OCI-LY7 (cell line): ENCODE results near the gene MRPL45. TPM values are rescaled to one million over a fixed set of nuclear protein-coding genes. Genes with fewer than 3 reads are reported as not detected.

Experiments
- BruUV-seq: library from RNA; stranded (reverse); fragments of 400-500 nt; replicated peaks from 2 replicates; lab custom pipeline; 2021; lab: Mats Ljungman, UMichigan
- CTCF ChIA-PET: fragments of 300-600 bp; sonication (Branson Sonifier 250); formaldehyde crosslinking; loops from one replicate; lab custom pipeline; 2022; ENCODE audit warnings: antibody characterized with exemption; ENCODE audit not compliant: unreplicated experiment; lab: Charles Lee
- POLR2A ChIA-PET: fragments of 300-600 bp; sonication (Branson Sonifier 250); formaldehyde crosslinking; loops from one replicate; lab custom pipeline; 2022; ENCODE audit warnings: antibody characterized with exemption; lab: Charles Lee
- DNase-seq: peaks from one replicate; pipeline ENCODE4 v3.0.0-alpha.2; 2015; ENCODE audit warnings: low spot score
- H2AFZ ChIP-seq: fragments of 200-600 bp; sonication (generic), shearing (Covaris generic); 2 replicates; pipeline ENCODE4 v1.6.1; 2014; ENCODE audit warnings: mild to moderate bottlenecking, antibody characterized with exemption, low read length, moderate library complexity
- H3K27ac ChIP-seq: fragments of 200-600 bp; sonication (generic); 2 replicates; pipeline ENCODE4 v1.5.1; 2014; ENCODE audit warnings: mixed run types, low read depth, mild to moderate bottlenecking, moderate library complexity, low read length, inconsistent platforms; ENCODE audit not compliant: poor library complexity, severe bottlenecking
- H3K36me3 ChIP-seq: fragments of 200-600 bp; sonication (generic); 2 replicates; pipeline ENCODE4 v1.6.1; 2014; ENCODE audit warnings: mild to moderate bottlenecking, antibody characterized with exemption, low read length, moderate library complexity, mixed read lengths; ENCODE audit not compliant: insufficient read depth
- H3K4me1 ChIP-seq: fragments of 200-600 bp; sonication (generic); 2 replicates; pipeline ENCODE4 v1.5.1; 2014; ENCODE audit warnings: mild to moderate bottlenecking, low read length; ENCODE audit not compliant: insufficient read depth, poor library complexity, severe bottlenecking
- H3K4me2 ChIP-seq: fragments of 200-600 bp; sonication (generic); 2 replicates; pipeline ENCODE4 v1.6.1; 2014; ENCODE audit warnings: mild to moderate bottlenecking, low read length
- H3K4me3 ChIP-seq: fragments of 200-600 bp; sonication (generic); 2 replicates; pipeline ENCODE4 v1.5.1; 2014; ENCODE audit warnings: mild to moderate bottlenecking, low read depth, low read length; ENCODE audit not compliant: poor library complexity, severe bottlenecking
- H3K79me2 ChIP-seq: fragments of 200-600 bp; sonication (generic); 2 replicates; pipeline ENCODE4 v1.6.1; 2016; ENCODE audit warnings: low read depth, mild to moderate bottlenecking, low read length, moderate library complexity, mixed read lengths; ENCODE audit not compliant: insufficient read depth
- H3K9me2 ChIP-seq: fragments of 200-600 bp; sonication (generic); 2 replicates; pipeline ENCODE4 v1.6.1; 2016; ENCODE audit warnings: mild to moderate bottlenecking, low read length, mixed read lengths; ENCODE audit not compliant: insufficient read depth
- H3K9me3 ChIP-seq: fragments of 200-600 bp; sonication (generic); 2 replicates; pipeline ENCODE4 v1.6.1; 2014; ENCODE audit warnings: mild to moderate bottlenecking, mixed run types, low read length, mixed read lengths
- H4K20me1 ChIP-seq: fragments of 200-600 bp; sonication (generic); 2 replicates; pipeline ENCODE4 v1.6.1; 2014; ENCODE audit warnings: mild to moderate bottlenecking, antibody characterized with exemption, low read length, moderate library complexity, mixed read lengths; ENCODE audit not compliant: insufficient read depth
- CTCF ChIP-seq: fragments of 200-600 bp; sonication (generic); conservative IDR thresholded peaks from 2 replicates; pipeline ENCODE4 v1.5.1; 2014; ENCODE audit warnings: mild to moderate bottlenecking, antibody characterized with exemption, low read length, moderate library complexity, mixed read lengths
- EZH2phosphoT487 ChIP-seq: fragments of 200-600 bp; sonication (generic); IDR thresholded peaks from 2 replicates; pipeline ENCODE4 v1.6.1; 2018; ENCODE audit warnings: low read depth, borderline replicate concordance, mild to moderate bottlenecking, mixed run types, antibody characterized with exemption, low read length, moderate library complexity, mixed read lengths
- intact Hi-C: fragments of 100-400 bp; cut with micrococcal nuclease; formaldehyde crosslinking; loops from one replicate; pipeline ENCODE4 v1.10.0; 2022; ENCODE audit not compliant: unreplicated experiment
- total RNA-seq, 2 experiments: library from RNA; depleted of rRNA in 1 of 2; stranded (reverse); fragments of >200 nt in 1 of 2; shearing (Covaris generic) in 1 of 2; gene quantifications; 2 replicates each; pipeline ENCODE4 v1.2.3, GENCODE V29; 2014 to 2022

MRPL45 gene
- total RNA-seq, 2 experiments from 2014 or later, result 29.5 to 45.1 TPM

- Histone ChIP-seq H3K4me2 (no peak overlapping the region), H3K79me2 (no peaks in the 10 kb centered on the region), H3K27ac (no peak overlapping the region), H3K4me1 (no peaks in the 10 kb centered on the region), H3K9me2 (no peaks in the 10 kb centered on the region), H4K20me1 (no peaks in the 10 kb centered on the region), H3K4me3 (no peak overlapping the region), H2AFZ (no peak overlapping the region), H3K36me3 (no peaks in the 10 kb centered on the region), H3K9me3 (no peaks in the 10 kb centered on the region)
- no TSS peak for BruUV-seq
- POLR2A ChIA-PET, result interaction anchor here (1.0 kb wide), 1 partner anchor 10 kb away, joined by 6 read pairs; no protein-coding TSS in a partner anchor
- intact Hi-C loops, result no loop called here
- no peak for DNase-seq
- CTCF ChIA-PET, result interaction anchor here (1.2 kb wide), 1 partner anchor 9 kb away, joined by 6 read pairs; no protein-coding TSS in a partner anchor
- no peak for TF ChIP-seq CTCF
- TF ChIP-seq EZH2phosphoT487, result no peak
Observed at GRCh38 chr17:38334480-38335364, 37.8 kb downstream of the MRPL45 start.

DNA sequence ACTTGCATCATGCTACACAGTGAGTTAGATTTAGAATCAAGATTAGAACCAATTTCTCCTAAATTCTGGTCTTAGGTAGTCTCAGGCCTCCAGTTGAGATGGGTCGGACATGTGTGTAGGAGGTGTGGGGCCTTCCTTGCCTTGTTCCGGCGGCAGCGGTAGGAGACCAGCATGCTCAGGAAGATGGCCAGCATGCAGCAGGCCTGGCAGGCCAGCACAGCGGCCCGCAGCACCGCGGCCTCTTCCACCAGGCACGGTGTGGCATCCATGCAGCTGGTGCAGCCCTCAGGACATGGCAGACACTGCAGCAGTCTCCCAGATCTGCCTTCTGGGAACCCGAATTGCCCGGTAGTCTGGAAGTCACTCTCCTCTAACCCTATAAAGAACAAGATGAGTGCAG is 39.9 kb downstream of the MRPL45 start:
- H4K20me1 ChIP-seq, result no peaks in the 10 kb centered on the region
- TF ChIP-seq CTCF (no peak), EZH2phosphoT487 (no peak)
- H3K4me2 ChIP-seq, result no peak overlapping the region
- no peak for DNase-seq
- H3K9me2 ChIP-seq, result no peaks in the 10 kb centered on the region
- H3K4me3 ChIP-seq, result no peak overlapping the region
- no TSS peak for BruUV-seq
- no peak overlapping the region for H3K27ac ChIP-seq
- no peaks in the 10 kb centered on the region for H3K79me2 ChIP-seq
- ChIA-PET CTCF (no interaction called here), POLR2A (no interaction called here)
- H2AFZ ChIP-seq, result no peak overlapping the region
- H3K4me1 ChIP-seq, result peaks cover 5% of the 10 kb centered on the region
- intact Hi-C loops, result no loop called here
- H3K9me3 ChIP-seq, result no peaks in the 10 kb centered on the region
- no peaks in the 10 kb centered on the region for H3K36me3 ChIP-seq

- H3K9me2 ChIP-seq, result no peaks in the 10 kb centered on the region
- no peaks in the 10 kb centered on the region for H3K79me2 ChIP-seq
- H3K4me2 ChIP-seq, result no peak overlapping the region
- no peak overlapping the region for H3K4me3 ChIP-seq
- no TSS peak for BruUV-seq
- DNase-seq, result no peak
- ChIA-PET CTCF (no interaction called here), POLR2A (interaction anchor here (0.8 to 0.9 kb wide), 2 partner anchors 13 to 76 kb away, joined by 3 read pairs; no protein-coding TSS in a partner anchor)
- H3K4me1 ChIP-seq, result peaks cover 5% of the 10 kb centered on the region
- no peak overlapping the region for H2AFZ ChIP-seq
- H3K36me3 ChIP-seq, result no peaks in the 10 kb centered on the region
- no peak overlapping the region for H3K27ac ChIP-seq
- intact Hi-C loops, result no loop called here
- TF ChIP-seq CTCF, result no peak
- TF ChIP-seq EZH2phosphoT487, result no peak
- no peaks in the 10 kb centered on the region for H3K9me3 ChIP-seq
- H4K20me1 ChIP-seq, result no peaks in the 10 kb centered on the region
Observed at GRCh38 chr17:38338053-38338452, 41.1 kb downstream of the MRPL45 start.
